Renal cortical epithelial cell (primary cell): ENCODE measurements around the gene VMO1. TPM values are rescaled to one million over a fixed set of nuclear protein-coding genes. Genes with fewer than 3 reads are reported as not detected.

Experiments used
- DNase-seq: peaks from one replicate; pipeline ENCODE4 v3.0.0-alpha.2; 2011; ENCODE audit warnings: low read depth
- total RNA-seq: library from RNA; depleted of rRNA; stranded (reverse); fragments of >200 nt; gene quantifications from 2 replicates; pipeline ENCODE4 v1.2.3, GENCODE V29; 2014

The VMO1 gene
- total RNA-seq, 1 donor from 2014 or later, result not detected

DNA sequence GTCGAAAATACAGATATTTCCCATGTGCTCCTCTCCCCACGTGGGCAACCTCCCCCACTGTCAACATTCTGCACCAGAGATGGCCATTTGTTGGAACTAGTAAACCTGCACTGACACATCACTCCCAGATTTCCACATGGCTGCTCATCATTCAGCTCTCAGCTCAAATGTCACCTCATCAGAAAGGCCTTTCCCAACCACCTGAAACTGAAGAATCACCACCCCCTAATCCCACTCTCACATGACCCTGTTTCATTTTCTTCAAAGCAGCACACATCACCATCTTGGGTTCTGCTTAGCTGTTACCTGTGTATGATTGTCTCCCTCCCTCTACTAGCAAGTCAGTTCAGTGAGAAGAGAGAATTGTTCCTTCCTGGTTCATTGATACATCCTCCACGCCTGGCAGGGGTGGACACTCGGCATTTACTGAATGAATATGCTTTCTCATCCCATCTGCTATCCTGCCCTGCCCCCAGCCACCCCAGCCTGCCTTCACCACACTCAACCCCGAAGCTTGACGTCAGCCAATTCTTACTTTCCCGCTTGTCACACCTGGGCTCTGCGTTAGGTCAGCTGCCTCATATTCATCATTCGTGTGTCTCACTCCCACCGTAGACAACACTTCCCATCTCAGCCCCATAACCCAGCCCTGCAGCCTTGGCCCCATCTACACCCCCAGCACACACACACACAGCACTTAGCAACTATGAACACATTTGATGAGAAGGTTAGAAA lies 14.5 kb upstream of the VMO1 start:
- DNase-seq, result peak; percentile 14

DNA sequence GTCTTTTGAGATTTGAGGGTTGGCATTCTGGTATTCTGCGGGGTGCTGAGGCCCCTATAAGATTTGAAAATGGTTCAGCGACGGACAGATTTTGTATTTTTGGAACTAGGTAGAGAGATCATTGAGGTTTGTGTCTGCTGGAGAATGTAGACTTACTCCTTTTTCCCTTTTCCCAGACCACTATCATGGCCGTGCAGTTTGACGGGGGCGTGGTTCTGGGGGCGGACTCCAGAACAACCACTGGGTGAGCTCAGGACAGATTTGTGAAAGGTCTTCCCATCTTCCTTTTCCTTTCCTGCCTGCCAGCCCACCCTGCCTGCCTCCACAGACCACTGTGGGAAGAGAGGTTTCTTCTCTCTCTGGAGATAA lies 10.4 kb upstream of the VMO1 start:
- no peak for DNase-seq

DNA sequence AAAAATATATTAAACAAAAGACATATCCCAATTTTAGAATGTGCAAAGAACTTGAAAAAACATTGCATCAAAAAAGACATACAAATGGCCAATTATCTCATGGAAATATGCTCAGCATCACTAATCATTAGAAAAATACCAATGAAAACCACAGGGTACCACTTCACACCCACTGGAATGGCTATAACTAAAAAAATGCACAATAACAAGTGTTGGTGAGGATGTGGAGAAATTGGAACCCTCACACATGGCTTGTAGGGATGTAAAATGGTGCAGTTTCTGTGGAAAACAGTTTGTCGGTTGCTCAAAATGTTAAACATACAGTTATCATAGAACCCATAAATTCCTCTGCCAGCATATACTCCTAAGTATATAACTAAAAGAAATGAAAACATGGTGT lies 9.0 kb upstream of the VMO1 start:
- no peak for DNase-seq

DNA sequence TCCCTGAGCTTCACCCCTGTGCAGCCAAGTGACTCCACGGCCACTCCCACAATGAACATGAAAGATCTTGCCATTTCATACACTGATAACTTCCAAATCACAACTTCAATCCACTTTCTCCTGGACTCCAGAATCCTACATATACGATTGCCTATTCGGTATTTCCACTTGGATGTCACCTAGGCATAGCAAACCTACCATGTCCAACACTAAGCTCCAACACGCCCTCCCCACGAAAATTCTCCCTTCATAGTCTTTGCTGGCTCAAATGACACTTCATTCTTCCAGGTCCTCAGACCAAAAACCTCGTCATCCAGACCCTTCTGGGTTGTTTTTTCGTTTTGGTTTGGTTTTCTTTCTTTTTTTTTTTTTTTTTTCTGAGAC lies 4.5 kb upstream of the VMO1 start:
- DNase-seq, result no peak

DNA sequence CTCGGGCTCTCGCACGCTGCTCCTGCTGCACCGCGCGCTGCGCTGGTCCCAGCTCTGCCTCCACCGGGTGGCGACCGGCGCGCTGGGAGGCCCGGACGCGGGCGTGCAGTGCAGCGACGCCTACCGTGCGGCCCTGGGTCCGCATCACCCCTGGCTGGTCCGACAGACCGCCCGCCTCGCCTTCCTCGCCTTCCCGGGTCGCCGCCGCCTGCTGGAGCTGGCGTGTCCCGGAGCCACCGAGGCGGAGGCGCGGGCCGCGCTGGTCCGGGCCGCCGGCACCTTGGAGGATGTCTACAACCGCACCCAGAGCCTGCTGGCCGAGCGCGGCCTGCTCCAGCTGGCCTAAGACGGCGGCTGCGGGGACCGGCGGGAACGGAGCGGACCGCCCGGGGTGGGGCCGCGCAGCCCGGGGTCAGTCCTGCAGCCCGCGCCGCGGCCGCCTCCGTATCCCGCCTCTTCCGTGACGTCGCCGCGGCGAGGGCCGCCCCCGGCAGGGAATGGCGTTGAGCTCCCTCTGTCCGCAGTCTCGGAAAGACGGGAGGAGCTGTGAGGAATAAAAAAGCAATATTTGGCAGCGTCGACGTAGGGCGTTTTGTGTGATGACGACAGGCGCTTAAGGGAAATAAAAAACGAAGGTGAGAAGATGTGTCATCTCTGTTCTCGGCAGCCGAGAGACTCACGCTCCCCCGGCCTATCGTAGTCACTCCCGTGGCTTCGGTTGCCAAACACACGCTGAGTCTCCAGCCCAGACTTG lies 4.0 kb upstream of the VMO1 start:
- peak; percentile 61 for DNase-seq

DNA sequence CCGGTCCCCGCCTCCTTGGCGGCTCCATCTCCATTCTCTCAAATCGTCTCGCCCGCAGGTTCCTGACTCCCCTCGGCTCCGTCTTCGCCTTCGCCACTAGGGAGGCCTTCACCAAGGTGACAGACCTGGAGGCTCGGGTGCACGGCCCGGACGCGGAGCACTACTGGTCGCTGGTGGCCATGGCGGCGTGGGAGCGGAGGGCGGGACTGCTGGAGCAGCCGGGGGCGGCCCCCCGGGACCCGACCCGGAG lies 3.5 kb upstream of the VMO1 start:
- no peak for DNase-seq

DNA sequence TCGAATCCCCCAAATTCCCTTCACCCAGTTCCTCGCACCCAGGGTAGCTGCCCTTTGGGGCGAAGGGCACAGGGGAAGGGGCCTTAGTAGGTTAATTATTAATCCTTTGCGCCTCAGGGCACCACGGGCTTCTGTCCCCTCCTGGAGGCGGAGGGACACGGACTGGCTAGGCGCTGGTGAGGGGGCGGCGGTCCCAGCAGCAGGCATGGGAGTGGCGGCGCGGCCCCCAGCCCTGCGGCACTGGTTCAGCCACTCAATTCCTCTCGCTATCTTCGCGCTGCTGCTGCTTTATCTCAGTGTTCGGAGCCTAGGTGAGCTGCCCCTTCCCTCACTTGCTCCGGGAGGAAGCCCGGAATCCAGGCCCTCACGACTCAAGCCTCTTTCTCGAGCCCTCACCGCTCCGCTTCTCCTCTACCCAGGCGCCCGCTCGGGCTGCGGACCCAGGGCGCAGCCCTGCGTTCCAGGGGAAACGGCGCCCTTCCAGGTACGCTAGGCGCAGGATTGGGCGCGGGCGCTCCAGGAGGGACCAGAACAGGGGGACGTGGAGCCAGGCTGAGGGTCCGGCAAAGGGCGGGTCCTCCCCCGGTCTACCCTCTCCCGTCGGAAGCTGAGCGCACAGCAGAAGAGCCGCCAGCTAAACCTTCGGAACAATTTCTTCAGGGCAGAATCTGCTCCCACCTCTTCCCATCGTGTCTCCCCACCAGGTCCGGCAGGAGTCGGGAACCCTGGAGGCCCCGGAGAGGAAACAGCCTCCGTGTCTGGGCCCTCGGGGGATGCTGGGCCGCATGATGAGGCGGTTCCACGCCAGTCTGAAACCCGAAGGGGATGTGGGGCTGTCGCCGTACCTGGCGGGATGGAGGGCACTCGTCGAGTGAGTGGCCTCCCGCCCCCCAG lies 2.9 kb upstream of the VMO1 start, which contains the start of gene GLTPD2:
Gene GLTPD2 (plus strand): TSS at position 158 of the 894 bp plus-strand sequence. CDS start 48 bp downstream, at position 206.
- DNase-seq, result no peak

DNA sequence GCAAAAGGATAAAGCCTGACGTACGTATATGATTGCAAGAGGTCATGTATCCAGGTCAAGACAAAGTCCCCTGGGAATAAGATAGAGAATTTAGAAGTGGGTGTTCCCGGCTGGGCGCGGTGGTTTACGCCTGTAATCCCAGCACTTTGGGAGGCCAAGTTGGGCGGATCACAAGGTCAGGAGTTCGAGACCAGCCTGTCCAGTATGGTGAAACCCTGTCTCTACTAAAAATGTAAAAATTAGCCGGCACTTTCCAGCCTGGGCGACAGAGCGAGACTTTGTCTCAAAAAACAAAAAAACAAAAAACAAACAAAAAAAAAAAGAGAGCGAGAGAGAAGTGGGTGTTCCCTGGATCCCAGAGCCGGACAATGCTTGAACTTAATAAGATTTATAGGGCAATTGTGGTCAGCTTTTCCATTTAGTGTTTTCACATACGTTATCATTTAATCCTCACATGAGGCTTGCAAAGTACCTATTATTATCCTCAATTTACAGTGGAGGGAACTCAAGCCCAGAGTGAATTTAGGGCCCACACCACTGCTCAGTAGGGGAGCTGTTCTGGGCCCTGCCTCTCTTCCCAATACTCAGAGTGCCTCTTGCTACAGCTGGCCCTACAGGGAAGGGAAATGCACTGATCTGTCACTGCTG lies 2.1 kb upstream of the VMO1 start:
- no peak for DNase-seq

DNA sequence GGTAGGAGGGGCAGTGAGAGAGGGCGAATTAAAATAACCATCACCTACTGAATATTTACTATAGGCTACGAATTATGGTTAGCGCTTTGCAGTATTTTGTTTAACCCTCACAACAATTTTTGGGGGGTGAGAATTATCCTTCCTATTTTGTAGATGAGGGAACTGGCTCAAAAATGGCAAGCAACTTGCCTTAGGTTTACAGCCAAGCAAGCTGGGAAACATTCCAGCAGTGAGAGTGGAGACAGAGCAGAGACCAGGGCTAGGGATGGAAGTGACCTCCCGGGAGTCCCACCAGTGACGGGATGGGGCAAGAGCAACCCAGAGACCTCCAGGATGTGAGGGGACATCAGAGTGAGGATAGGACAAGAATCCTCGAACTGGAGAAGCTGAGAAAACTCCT lies 352 bp upstream of the VMO1 start:
- no peak for DNase-seq

DNA sequence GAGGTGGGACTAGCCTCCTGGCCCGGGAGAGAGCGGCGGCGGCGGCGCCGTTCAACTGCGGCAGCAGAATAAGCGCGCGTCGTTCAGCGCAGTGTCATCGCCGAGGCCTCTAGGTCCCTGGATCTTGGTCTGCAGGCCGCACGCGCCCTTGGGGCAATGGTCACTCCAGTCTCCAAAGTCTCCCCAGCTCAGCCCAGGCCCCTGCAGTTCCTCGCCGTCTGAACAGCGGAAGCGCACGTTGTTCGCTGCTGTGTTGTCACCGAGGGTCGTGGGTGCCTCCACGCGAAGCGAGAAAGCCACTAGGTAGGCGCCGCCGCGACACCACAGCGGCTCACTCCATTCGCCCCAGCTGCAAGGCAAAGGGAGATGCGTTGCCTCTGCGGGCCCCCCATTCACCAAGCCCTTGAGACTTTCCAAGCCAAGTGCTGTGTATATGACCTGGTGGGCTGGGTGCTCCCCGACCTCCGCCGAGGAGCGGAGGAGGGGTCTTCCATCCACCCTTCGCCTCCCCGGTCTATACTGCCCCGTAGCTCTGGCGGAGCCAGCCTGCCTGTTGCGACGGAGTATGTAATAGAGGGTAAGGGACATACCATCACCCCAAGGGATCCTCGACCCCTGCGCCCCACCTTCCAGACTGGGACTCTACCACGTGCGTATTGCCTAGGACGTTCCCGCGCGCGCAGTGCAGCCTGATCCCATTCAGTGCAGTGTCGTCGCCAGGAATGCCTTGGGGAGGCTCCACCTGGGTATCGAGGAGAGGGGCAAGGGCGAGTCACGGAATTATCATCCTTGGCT lies 656 bp downstream of the VMO1 start:
- no peak for DNase-seq

DNA sequence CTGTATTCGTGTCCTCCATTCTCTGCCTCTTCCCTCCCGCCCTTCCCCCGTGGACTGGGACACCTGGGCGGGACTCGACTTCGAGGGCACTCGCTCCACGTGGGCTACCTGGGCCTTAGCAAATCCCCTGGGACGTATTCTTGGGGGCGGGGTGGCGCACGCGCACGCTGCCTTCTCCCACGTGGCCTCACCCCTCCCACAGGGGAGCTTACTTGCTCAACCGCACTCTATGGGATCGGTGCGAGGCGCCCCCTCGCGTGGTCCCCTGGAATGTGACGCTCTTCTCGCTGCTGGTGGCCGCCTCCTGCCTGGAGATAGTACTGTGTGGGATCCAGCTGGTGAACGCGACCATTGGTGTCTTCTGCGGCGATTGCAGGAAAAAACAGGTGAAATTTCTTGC lies 3.5 kb downstream of the VMO1 start:
- DNase-seq, result no peak

DNA sequence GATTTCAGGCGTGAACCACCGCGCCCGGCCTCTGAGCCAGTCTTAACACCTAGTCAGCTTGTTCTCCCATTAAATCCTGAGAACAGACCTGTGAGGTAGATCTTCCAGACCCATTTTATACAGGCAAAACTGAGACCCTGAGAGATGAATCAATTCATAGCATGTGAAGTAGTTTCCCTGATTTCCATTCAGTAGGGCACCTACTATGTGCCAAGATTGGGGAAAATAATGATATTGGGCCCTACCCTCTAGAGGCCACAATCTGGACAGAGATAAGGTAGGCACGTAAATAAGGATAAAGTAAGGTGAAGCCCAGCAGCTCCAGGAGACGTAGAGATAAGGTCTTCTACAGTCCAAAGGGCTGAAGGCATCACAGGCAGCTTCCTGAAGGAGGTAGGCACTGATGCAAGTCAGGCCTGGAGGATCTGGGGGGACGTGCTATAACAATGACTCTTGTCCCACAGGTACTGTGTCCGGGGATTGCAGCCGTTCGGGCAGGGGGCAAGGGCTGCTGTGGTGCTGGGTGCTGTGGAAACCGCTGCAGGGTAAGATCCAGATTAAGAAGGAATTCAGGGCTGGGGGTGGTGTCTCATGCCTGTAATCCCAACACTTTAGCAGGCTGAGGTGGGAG lies 5.7 kb downstream of the VMO1 start:
- DNase-seq, result no peak

DNA sequence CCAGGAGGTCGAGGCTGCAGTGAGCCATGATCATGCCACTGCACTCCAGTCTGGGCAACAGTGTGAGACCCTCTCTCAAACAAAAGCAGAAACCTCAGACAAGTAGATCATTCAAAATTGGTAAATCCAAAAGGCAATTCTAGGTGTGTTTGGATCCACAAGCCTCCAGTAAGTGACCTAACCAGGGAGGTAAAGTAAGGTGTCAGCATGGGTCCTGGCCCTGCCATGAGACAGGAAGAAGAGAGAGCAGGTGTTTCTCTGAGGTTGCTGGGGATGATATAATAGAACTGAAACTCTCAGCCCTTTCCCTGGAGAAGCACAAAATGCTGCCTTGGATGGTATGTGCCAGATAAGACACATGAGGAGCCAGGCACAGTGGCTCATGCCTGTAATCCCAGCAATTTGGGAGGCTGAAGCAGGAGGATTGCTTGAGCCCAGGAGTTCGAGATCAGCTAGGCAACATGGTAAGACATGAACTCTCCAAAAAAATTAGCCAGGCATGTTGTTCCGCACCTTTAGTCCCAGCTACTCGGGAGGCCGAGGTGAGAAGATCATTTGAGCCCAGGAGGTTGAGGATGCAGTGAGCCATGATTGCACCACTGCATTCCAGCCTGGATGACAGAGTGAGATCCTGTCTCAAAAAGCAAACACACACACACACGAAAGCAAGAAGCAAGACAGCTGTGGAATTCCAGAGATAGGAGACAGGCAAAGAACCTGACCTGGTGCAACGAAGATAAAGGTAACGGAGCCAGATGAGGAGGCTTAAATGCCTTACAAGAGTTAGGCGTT lies 8.0 kb downstream of the VMO1 start:
- DNase-seq, result no peak

DNA sequence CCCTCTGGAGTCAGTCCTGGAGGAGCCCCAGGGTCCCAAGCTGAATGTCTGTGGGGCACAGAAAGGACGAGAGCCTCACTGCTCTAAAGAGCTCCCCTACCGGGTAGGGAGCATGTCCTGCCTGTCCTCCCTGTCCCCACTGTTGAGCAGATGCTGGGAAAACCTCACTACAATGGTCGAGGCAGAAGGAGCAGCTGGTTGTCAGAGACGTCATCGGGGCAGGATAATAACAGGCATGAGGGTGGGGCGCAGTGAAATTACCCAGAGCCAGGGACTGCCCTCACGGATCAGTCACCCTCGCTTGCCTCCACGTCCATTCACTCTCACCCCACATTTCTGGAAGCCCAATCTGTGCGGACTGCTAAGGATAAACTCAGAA lies 13.9 kb downstream of the VMO1 start:
- DNase-seq, result no peak

DNA sequence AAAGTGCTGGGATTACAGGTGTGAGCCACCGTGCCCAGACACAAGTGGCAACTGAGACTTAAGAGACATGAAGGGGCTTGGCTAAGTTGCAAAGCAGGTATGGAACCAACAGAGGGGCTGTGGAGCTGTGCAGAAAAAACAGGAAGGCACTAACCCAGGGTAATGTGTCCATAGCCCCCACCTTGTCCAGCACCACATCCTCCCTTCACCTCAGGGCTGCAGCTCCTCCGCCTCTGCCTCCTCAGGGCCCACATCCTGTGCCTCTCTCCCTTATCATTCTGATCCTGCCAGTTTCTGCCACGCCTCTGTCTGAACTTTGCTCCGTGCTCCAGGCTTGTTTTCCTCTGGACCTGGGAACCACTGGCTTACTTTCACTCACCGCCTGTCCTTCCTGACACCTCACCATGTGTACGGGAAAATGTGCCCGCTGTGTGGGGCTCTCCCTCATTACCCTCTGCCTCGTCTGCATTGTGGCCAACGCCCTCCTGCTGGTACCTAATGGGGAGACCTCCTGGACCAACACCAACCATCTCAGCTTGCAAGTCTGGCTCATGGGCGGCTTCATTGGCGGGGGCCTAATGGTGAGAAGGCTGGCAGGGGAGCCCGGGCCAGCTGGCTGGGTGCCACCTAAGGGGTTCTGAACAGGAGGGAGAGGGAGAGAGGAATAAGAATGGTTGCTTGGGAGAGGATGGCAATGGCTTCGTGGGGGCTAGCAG lies 14.5 kb downstream of the VMO1 start, which contains the start of gene TM4SF5:
Gene TM4SF5 (plus strand): TSS at position 368 of the 716 bp plus-strand sequence. CDS start 37 bp downstream, at position 405.
- peak; percentile 19 for DNase-seq

DNA sequence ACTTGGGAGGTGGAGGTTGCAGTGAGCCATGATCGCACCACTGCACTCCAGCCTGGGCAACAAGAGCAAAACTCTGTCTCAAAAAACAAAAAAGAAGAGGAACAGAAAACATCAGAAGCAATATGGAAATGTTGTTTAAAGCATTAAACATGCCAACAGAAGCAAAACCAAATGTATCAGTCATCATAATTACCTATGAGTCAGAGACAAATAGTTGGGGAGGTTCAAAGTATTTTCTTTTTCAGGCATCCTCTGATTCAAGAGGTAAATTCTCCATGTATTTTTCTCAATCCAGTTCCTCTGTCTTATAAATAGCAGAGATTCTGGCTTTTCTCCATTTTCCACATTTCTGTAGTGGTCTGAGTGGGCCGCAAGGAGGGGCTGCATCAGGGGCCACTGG lies 16.5 kb downstream of the VMO1 start:
- DNase-seq, result peak; percentile 22

DNA sequence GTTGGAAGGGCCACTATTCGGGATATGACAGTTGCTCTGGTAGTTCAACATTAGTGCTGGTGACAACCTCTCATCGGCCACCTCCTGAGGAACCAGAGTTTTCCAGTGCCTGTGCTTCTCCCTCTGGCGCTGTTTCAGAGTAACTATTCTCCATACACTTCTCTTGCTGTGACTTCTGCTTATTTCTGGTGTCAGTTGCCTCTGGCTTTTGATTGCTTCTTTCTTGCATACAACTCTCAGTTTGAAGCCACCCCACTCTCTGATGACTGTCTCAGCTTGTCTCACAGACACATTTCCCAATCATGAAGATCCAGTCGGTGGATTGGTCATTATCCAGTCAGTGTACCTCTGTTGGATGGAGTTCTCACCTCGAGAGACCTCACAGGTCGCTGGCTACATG lies 17.9 kb downstream of the VMO1 start:
- no peak for DNase-seq

DNA sequence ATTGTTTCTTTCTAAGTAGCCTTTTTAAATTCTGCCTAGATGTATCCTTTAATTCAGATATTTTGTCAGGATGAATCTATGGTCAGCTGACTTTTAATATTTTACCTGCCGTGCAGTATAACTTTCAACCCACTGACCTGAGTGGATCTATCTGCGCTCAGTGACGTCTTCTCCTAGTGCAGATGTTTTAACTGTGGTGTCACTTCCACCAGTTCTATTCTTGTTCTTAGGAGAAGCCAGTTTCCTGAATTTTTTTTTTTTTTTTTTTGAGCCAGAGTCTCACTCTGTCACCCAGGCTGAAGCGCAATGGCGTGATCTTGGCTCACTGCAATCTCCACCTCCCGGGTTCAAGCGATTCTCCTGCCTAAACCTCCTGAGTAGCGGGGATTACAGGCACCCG lies 19.4 kb downstream of the VMO1 start:
- no peak for DNase-seq

DNA sequence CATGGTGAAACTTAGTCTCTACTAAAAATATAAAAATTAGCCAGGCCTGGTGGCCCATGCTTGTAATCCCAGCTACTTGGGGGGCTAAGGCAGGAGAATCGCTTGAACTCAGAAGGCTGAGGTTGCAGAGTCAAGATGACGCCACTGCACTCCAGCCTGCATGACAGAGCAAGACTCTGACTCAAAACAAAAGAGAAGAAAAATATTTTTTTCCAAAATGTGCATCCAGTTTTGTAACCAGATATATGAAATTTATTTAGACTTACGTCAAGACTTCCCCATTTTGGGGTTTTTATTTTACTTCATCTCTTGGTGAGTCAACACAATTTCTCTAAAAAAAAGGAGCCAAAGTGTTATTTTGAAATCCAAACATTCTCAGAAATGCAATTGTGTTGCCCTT lies 20.0 kb downstream of the VMO1 start:
- no peak for DNase-seq
